Brain microvascular endothelial cell (primary cell): ENCODE measurements around the gene INSL3.

Experiments
- DNase-seq: peaks from one replicate; pipeline ENCODE4 v3.0.0-alpha.2; 2020
- H3K27ac ChIP-seq: fragments of 250-450 bp; sonication (Bioruptor Pico); 2 replicates; pipeline ENCODE4 v1.5.1; 2020; ENCODE audit warnings: mild to moderate bottlenecking, moderate library complexity
- H3K27me3 ChIP-seq: fragments of 250-450 bp; sonication (Bioruptor Pico); replicated peaks from 2 replicates; pipeline ENCODE4 v1.5.1; 2020; ENCODE audit warnings: mild to moderate bottlenecking
- H3K36me3 ChIP-seq: fragments of 250-450 bp; sonication (Bioruptor Pico); replicated peaks from 2 replicates; pipeline ENCODE4 v1.5.1; 2020; ENCODE audit warnings: mild to moderate bottlenecking
- H3K4me3 ChIP-seq: 2 replicates; pipeline ENCODE4 v1.5.1; 2011; ENCODE audit warnings: low read depth, mild to moderate bottlenecking, control low read depth, low read length, moderate library complexity
- CTCF ChIP-seq: IDR thresholded peaks from 2 replicates; pipeline ENCODE4 v1.5.1; 2011; ENCODE audit warnings: low read depth, mild to moderate bottlenecking, moderate library complexity, low read length, control low read depth, inconsistent platforms; ENCODE audit errors: missing control alignments
- in situ Hi-C: cut with HindIII; loops from 2 replicates; pipeline ENCODE4 v1.10.0; 2017; ENCODE audit warnings: low sequenced_read_pairs, low pct_ligation_motif_present

The INSL3 gene

GRCh38 chr19:17811103-17811502 is 10.2 kb downstream of the INSL3 start:
- Histone ChIP-seq H3K4me3 (no peak overlapping the region), H3K36me3 (no peaks in the 10 kb centered on the region), H3K27ac (no peak overlapping the region), H3K27me3 (no peaks in the 10 kb centered on the region)
- no peak for DNase-seq
- in situ Hi-C loops: no loop called here
- no peak for TF ChIP-seq CTCF

- Histone ChIP-seq H3K36me3 (no peaks in the 10 kb centered on the region), H3K4me3 (no peak overlapping the region), H3K27ac (no peak overlapping the region), H3K27me3 (peaks cover 3% of the 10 kb centered on the region)
- in situ Hi-C loops: no loop called here
- DNase-seq: no peak
- no peak for TF ChIP-seq CTCF
These were observed 13.5 kb downstream of the INSL3 start for GRCh38 chr19:17807731-17808316.

GRCh38 chr19:17806945-17807344 is 14.4 kb downstream of the INSL3 start:
- Histone ChIP-seq H3K27me3 (peaks cover 3% of the 10 kb centered on the region), H3K36me3 (no peaks in the 10 kb centered on the region), H3K4me3 (no peak overlapping the region), H3K27ac (no peak overlapping the region)
- TF ChIP-seq CTCF: no peak
- in situ Hi-C loops: no loop called here
- DNase-seq: no peak

- no peaks in the 10 kb centered on the region for H3K36me3 ChIP-seq
- DNase-seq: no peak
- H3K27me3 ChIP-seq: peaks cover 3% of the 10 kb centered on the region
- no peak overlapping the region for H3K27ac ChIP-seq
- TF ChIP-seq CTCF: no peak
- in situ Hi-C loops: no loop called here
- no peak overlapping the region for H3K4me3 ChIP-seq
These were observed 15.9 kb downstream of the INSL3 start for GRCh38 chr19:17805427-17805826.

- Histone ChIP-seq H3K27ac (no peak overlapping the region), H3K4me3 (no peak overlapping the region), H3K27me3 (peaks cover 3% of the 10 kb centered on the region), H3K36me3 (no peaks in the 10 kb centered on the region)
- TF ChIP-seq CTCF: no peak
- in situ Hi-C loops: no loop called here
- DNase-seq: no peak
These were observed 17.9 kb downstream of the INSL3 start for GRCh38 chr19:17803264-17803896.
